HG03139 (cell line): ENCODE results near the gene KIR2DL3.
"Not testable (repeated sequence)": the region's sequence is repeated elsewhere in the genome, so short reads cannot be mapped to it uniquely, and the experiment has no call there.

Experiments used
- ATAC-seq: cut with Tn5 transposase; IDR thresholded peaks from one replicate; pipeline ENCODE4 v1.9.1; 2021; ENCODE audit not compliant: unreplicated experiment

Gene KIR2DL3

GRCh38 chr19:54738306-54738705 is at the start of gene KIR2DL3:
TSS of gene KIR2DL3 (plus strand) at chr19:54738513. CDS start at chr19:54738546, 33 bp downstream.
- ATAC-seq, result not testable (repeated sequence)

GRCh38 chr19:54691582-54692297 is 46.6 kb upstream of the KIR2DL3 start:
- ATAC-seq, result no peak

DNA sequence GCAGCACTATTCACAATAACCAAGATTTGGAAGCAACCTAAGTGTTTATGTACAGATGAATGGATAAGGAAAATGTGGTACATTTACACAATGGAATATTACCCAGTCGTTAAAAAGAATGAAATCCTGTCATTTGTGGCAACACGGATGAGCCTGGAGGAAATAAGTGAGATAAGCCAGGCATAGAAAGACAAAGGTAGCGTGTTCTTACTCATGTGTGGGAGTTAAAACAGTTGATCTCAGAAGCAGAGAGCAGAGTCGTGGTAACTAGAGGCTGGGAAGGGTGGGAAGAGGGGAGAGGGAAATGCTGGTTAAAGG is 46.1 kb upstream of the KIR2DL3 start:
- ATAC-seq, result no peak

GRCh38 chr19:54694648-54695047 is 43.7 kb upstream of the KIR2DL3 start:
- ATAC-seq, result no peak

DNA sequence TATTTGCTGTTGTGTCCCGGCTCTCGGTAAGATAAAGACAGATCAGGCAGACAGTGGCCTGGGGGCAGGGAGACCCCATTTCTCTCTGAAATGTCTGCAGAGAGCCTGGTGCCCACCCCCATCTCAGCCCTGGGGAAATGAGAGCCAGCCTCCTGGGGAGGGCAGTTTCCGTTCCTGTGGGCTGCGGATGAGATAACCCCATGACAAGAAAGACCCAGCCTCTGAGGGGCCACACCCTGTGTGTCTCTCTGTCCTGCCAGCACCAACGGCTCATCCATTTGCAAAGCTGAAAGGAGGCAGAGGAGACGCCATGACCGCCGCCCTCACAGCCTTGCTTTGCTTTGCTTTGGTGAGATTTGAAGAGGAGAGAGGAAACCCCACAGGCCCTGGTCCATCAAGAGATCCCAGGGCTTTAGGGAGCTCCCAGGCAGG is 42.2 kb upstream of the KIR2DL3 start:
- no peak for ATAC-seq

- no peak for ATAC-seq
These were observed 41.5 kb upstream of the KIR2DL3 start for GRCh38 chr19:54696766-54697165.

DNA sequence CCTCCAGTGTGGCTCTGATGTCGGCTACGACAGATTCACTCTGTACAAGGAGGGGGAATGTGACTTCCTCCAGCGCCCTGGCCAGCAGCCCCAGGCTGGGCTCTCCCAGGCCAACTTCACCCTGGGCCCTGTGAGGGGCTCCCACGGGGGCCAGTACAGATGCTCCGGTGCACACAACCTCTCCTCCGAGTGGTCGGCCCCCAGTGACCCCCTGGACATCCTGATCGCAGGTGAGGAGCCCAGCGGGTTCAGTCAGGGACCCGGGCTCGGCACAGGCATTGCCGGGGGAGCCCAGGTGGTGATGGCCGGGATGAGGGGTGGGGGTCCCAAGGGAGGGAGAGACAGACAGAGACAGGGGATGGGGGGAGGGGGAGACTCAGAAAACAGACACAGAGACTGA is 40.6 kb upstream of the KIR2DL3 start:
- ATAC-seq, result not testable (repeated sequence)

- no peak for ATAC-seq
These were observed 33.4 kb upstream of the KIR2DL3 start for GRCh38 chr19:54704928-54705327.

DNA sequence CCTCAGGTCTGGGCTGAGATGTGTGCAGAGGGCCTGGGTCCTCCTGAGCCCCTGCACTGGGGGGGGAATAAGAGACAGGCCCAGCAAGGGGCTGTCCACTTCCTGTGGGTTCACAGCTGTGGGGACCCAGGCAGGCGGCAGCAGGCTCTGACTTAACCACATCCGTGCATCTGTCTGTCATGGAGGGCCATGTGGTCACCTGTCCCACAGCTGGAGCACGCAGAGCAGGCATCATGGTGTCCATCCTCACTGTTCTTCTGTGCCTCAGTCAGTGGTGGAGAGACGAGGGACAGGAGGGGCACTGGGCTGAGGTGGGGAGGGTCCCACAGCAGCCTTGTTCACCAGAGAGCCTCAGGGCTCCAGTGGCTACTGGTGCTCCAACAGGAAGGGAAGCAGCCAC is 30.4 kb upstream of the KIR2DL3 start:
- no peak for ATAC-seq

GRCh38 chr19:54708781-54709180 is 29.5 kb upstream of the KIR2DL3 start:
- no peak for ATAC-seq

- ATAC-seq, result no peak
These were observed 28.9 kb upstream of the KIR2DL3 start for GRCh38 chr19:54709212-54709948.

GRCh38 chr19:54709956-54710355 is 28.4 kb upstream of the KIR2DL3 start:
- not testable (repeated sequence) for ATAC-seq

DNA sequence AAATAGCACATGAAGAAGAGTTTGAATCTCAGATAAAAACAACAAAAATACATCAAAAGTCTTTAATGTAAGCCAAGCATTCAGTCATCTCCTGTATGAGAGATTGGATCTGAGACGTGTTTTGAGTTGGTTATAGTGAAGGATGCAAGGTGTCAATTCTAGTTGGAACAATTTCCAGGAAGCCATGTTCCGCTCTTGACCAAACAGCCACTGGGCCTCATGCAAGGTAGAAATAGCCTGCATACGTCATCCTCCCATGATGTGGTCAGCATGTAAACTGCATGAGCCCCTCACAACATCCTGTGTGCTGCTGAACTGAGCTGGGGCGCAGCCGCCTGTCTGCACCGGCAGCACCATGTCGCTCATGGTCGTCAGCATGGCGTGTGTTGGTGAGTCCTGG is 14.2 kb upstream of the KIR2DL3 start, which contains the start of gene KIR3DL3:
Gene KIR3DL3 (plus strand): TSS at position 301 of the 400 bp plus-strand sequence. CDS start 55 bp downstream, at position 356.
- no peak for ATAC-seq

DNA sequence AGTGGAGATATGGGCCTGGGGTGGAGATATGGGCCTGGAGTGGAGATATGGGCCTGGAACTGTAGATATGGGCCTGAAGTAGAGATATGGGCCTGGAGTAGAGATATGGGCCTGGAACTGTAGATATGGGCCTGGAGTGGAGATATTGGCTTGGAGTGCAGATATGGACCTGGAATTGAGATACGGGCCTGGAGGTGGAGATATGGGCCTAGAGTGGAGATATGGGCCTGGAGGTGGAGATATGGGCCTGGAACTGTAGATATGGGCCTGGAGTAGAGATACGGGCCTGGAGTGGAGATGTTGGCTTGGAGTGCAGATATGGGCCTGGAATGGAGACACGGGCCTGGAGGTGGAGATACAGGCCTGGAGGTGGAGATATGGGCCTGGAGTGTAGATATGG is 13.7 kb upstream of the KIR2DL3 start:
- ATAC-seq, result no peak

GRCh38 chr19:54725321-54725720 is 13.0 kb upstream of the KIR2DL3 start:
- no peak for ATAC-seq

GRCh38 chr19:54727562-54727961 is 10.8 kb upstream of the KIR2DL3 start:
- no peak for ATAC-seq

GRCh38 chr19:54728167-54728566 is 10.1 kb upstream of the KIR2DL3 start:
- no peak for ATAC-seq

DNA sequence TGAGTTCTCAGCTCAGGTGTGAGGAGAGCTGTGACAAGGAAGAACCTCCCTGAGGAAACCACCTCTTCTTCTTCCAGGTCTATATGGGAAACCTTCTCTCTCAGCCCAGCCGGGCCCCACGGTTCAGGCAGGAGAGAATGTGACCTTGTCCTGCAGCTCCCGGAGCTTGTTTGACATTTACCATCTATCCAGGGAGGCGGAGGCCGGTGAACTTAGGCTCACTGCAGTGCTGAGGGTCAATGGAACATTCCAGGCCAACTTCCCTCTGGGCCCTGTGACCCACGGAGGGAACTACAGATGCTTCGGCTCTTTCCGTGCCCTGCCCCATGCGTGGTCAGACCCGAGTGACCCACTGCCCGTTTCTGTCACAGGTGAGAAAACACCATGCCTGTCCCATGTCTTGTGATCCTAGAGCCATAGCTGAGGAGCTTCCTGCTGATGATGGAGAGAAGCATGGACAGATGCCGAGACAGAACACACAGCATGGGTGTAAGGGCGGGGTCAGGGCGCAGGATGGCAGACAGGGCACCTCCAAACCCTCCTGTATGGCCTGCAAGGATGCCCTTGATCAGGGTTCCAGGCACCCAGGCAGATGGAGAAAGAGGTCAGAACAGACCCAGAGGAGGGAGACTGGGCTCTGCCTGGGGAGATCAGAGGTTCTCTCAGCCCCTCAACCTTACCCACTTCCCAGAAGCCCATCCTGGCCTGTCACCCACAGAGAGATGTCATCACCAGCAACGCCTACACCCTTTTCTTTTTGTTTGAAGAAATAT is 8.7 kb upstream of the KIR2DL3 start:
- no peak for ATAC-seq

GRCh38 chr19:54731191-54731590 is 7.1 kb upstream of the KIR2DL3 start:
- ATAC-seq, result no peak

- no peak for ATAC-seq
These were observed 402 bp downstream of the KIR2DL3 start for GRCh38 chr19:54738715-54739114.

- no peak for ATAC-seq
These were observed 1.5 kb downstream of the KIR2DL3 start for GRCh38 chr19:54739587-54740497.
